GM23338 (cell line): ENCODE data around the gene SNTG2. TPM values are rescaled to one million over a fixed set of nuclear protein-coding genes. Genes with fewer than 3 reads are reported as not detected.

ENCODE experiments used
- ATAC-seq: fragments of 200-7000 bp; cut with Tn5 transposase; 3 replicates; pipeline ENCODE4 v1.9.1; 2020
- DNase-seq: peaks from one replicate; pipeline ENCODE4 v3.0.0-alpha.2; 2015; ENCODE audit warnings: low spot score
- H2AFZ ChIP-seq: fragments of 200-600 bp; sonication (generic); 2 replicates; pipeline ENCODE4 v1.8.0; 2016; ENCODE audit warnings: antibody characterized with exemption, mild to moderate bottlenecking, moderate library complexity
- H3F3A ChIP-seq: fragments of 200-600 bp; sonication (generic); replicated peaks from 2 replicates; pipeline ENCODE4 v1.8.0; 2017; ENCODE audit warnings: antibody characterized with exemption, mixed run types, low read depth
- H3K27ac ChIP-seq: fragments of 200-600 bp; sonication (generic); 2 replicates; pipeline ENCODE4 v1.6.1; 2016; ENCODE audit warnings: low read depth
- H3K27me3 ChIP-seq: fragments of 200-600 bp; sonication (generic); 2 replicates; pipeline ENCODE4 v1.8.0; 2016; ENCODE audit warnings: mild to moderate bottlenecking, mixed run types, moderate library complexity; ENCODE audit not compliant: insufficient read depth
- H3K36me3 ChIP-seq: fragments of 200-600 bp; sonication (generic); 2 replicates; pipeline ENCODE4 v1.8.0; 2016; ENCODE audit warnings: mild to moderate bottlenecking; ENCODE audit not compliant: insufficient read depth
- H3K4me1 ChIP-seq: fragments of 200-600 bp; sonication (generic); 2 replicates; pipeline ENCODE4 v1.8.0; 2016; ENCODE audit warnings: mild to moderate bottlenecking, moderate library complexity; ENCODE audit not compliant: insufficient read depth
- H3K4me2 ChIP-seq: fragments of 200-600 bp; sonication (generic); 2 replicates; pipeline ENCODE4 v1.7.1; 2017; ENCODE audit warnings: mixed run types
- H3K4me3 ChIP-seq: fragments of 200-600 bp; sonication (generic); 2 replicates; pipeline ENCODE4 v1.6.1; 2016; ENCODE audit warnings: mixed run types
- H3K79me2 ChIP-seq: fragments of 200-600 bp; sonication (generic); replicated peaks from 2 replicates; pipeline ENCODE4 v1.8.0; 2017; ENCODE audit warnings: mild to moderate bottlenecking; ENCODE audit not compliant: insufficient read depth
- H3K9me2 ChIP-seq: fragments of 200-600 bp; sonication (generic); 2 replicates; pipeline ENCODE4 v1.8.0; 2017; ENCODE audit not compliant: insufficient read depth
- H4K20me1 ChIP-seq: fragments of 200-600 bp; sonication (generic); replicated peaks from 2 replicates; pipeline ENCODE4 v1.8.0; 2017; ENCODE audit warnings: mild to moderate bottlenecking; ENCODE audit not compliant: insufficient read depth
- H3K27ac Mint-ChIP-seq: 2 replicates; pipeline ENCODE4 v1.8.0; 2020; ENCODE audit warnings: inconsistent platforms, mild to moderate bottlenecking, moderate library complexity, mixed read lengths
- H3K27me3 Mint-ChIP-seq: 3 replicates; pipeline ENCODE4 v1.8.0; 2022; ENCODE audit warnings: low read depth, mild to moderate bottlenecking, moderate library complexity, mixed read lengths, inconsistent platforms; ENCODE audit not compliant: insufficient read depth, poor library complexity
- H3K36me3 Mint-ChIP-seq: 3 replicates; pipeline ENCODE4 v1.8.0; 2021; ENCODE audit warnings: low read depth, mild to moderate bottlenecking, inconsistent platforms, moderate library complexity, mixed read lengths
- H3K4me1 Mint-ChIP-seq: 3 replicates; pipeline ENCODE4 v1.8.0; 2020; ENCODE audit warnings: mild to moderate bottlenecking, inconsistent platforms, mixed read lengths
- H3K4me3 Mint-ChIP-seq: 3 replicates; pipeline ENCODE4 v1.8.0; 2021; ENCODE audit warnings: moderate library complexity, mild to moderate bottlenecking, inconsistent platforms, mixed read lengths
- H3K9me3 Mint-ChIP-seq: 3 replicates; pipeline ENCODE4 v1.8.0; 2020; ENCODE audit warnings: moderate library complexity, mild to moderate bottlenecking, inconsistent platforms, mixed read lengths
- CREB1 ChIP-seq: fragments of 250-450 bp; sonication (Bioruptor Pico); IDR thresholded peaks from 2 replicates; pipeline ENCODE4 v1.5.0; 2020; ENCODE audit warnings: low read depth, mild to moderate bottlenecking, moderate library complexity
- JUNB ChIP-seq: IDR thresholded peaks from one replicate; pipeline ENCODE4 v1.6.1; 2016; ENCODE audit warnings: antibody characterized with exemption; ENCODE audit not compliant: unreplicated experiment
- STAT1 ChIP-seq: IDR thresholded peaks from one replicate; pipeline ENCODE4 v1.6.1; 2016; ENCODE audit warnings: antibody characterized with exemption; ENCODE audit not compliant: unreplicated experiment
- ZNF331 ChIP-seq: fragments of 250-450 bp; sonication (Bioruptor Pico); IDR thresholded peaks from 2 replicates; pipeline ENCODE4 v1.5.0; 2020; ENCODE audit warnings: low read depth, mild to moderate bottlenecking, moderate library complexity
- ZNF462 ChIP-seq: fragments of 250-450 bp; sonication (Bioruptor Pico); IDR thresholded peaks from 2 replicates; pipeline ENCODE4 v1.5.0; 2020; ENCODE audit warnings: mild to moderate bottlenecking, moderate library complexity
- polyA plus RNA-seq: library from polyadenylated mRNA; unstranded; fragments of >200 nt; fragmentation: Nextera tagmentation; extraction: Ambion mirVana; gene quantifications from 2 replicates; pipeline ENCODE4 v1.2.1, GENCODE V29; 2016
- total RNA-seq: library from RNA; depleted of rRNA; stranded (reverse); fragments of >200 nt; shearing (Covaris generic); gene quantifications from 2 replicates; pipeline ENCODE4 v1.2.3, GENCODE V29; 2014

SNTG2 gene
- total and polyA plus RNA-seq, 2 experiments from 2014 or later, result 27.5 to 60.4 TPM

GRCh38 chr2:1183300-1183699 is 232.7 kb downstream of the SNTG2 start:
- Mint-ChIP-seq H3K36me3 (peaks cover 66% of the 10 kb centered on the region), H3K27me3 (no peaks in the 10 kb centered on the region), H3K27ac (no peak overlapping the region), H3K4me1 (no peaks in the 10 kb centered on the region), H3K9me3 (peaks cover 49% of the 10 kb centered on the region), H3K4me3 (no peak overlapping the region)
- H3K4me3 ChIP-seq, result no peak overlapping the region
- H3K27ac ChIP-seq, result no peak overlapping the region
- no peak overlapping the region for H2AFZ ChIP-seq
- H3K36me3 ChIP-seq, result peaks cover 7% of the 10 kb centered on the region; the same call in 1 of the 2 replicates
- H3K79me2 ChIP-seq, result no peaks in the 10 kb centered on the region
- ATAC-seq, result no peak
- H3F3A ChIP-seq, result no peaks in the 10 kb centered on the region
- TF ChIP-seq ZNF462 (CRISPR knock-in tag) (no peak), ZNF331 (CRISPR knock-in tag) (no peak), STAT1 (no peak), JUNB (no peak)
- no peak for DNase-seq
- H3K4me2 ChIP-seq, result no peak overlapping the region
- no peaks in the 10 kb centered on the region; the same call in 1 of the 2 replicates for H3K9me2 ChIP-seq
- no peaks in the 10 kb centered on the region for H3K27me3 ChIP-seq
- H4K20me1 ChIP-seq, result no peaks in the 10 kb centered on the region
- H3K4me1 ChIP-seq, result peaks cover 5% of the 10 kb centered on the region; the same call in 1 of the 2 replicates

GRCh38 chr2:1186421-1186820 is 235.8 kb downstream of the SNTG2 start:
- no peak overlapping the region for H3K4me2 ChIP-seq
- no peak for TF ChIP-seq CREB1 (CRISPR knock-in tag)
- H3K27me3 ChIP-seq, result no peaks in the 10 kb centered on the region
- no peak overlapping the region for H2AFZ ChIP-seq
- no peaks in the 10 kb centered on the region for H3F3A ChIP-seq
- Mint-ChIP-seq H3K9me3 (peaks cover 39% of the 10 kb centered on the region), H3K36me3 (peaks cover 64% of the 10 kb centered on the region), H3K4me1 (no peaks in the 10 kb centered on the region), H3K27ac (no peak overlapping the region), H3K27me3 (no peaks in the 10 kb centered on the region), H3K4me3 (no peak overlapping the region)
- no peaks in the 10 kb centered on the region for H3K79me2 ChIP-seq
- no peaks in the 10 kb centered on the region; the same call in 1 of the 2 replicates for H3K9me2 ChIP-seq
- peaks cover 7% of the 10 kb centered on the region; the same call in 1 of the 2 replicates for H3K36me3 ChIP-seq
- DNase-seq, result no peak
- H3K4me1 ChIP-seq, result peaks cover 5% of the 10 kb centered on the region; the same call in 1 of the 2 replicates
- H3K4me3 ChIP-seq, result no peak overlapping the region
- ATAC-seq, result no peak
- H3K27ac ChIP-seq, result no peak overlapping the region
- H4K20me1 ChIP-seq, result no peaks in the 10 kb centered on the region
